HG03442 (cell line): ENCODE data around the gene ALKBH8.
"Not testable (repeated sequence)": the region's sequence is repeated elsewhere in the genome, so short reads cannot be mapped to it uniquely, and the experiment has no call there.

ENCODE experiments used
- ATAC-seq: cut with Tn5 transposase; IDR thresholded peaks from one replicate; pipeline ENCODE4 v1.9.1; 2021; ENCODE audit warnings: mild to moderate bottlenecking, moderate library complexity; ENCODE audit not compliant: unreplicated experiment

The ALKBH8 gene

GRCh38 chr11:107577346-107577711 is 11.8 kb upstream of the ALKBH8 start:
- ATAC-seq = no peak

GRCh38 chr11:107576497-107577345 is 11.2 kb upstream of the ALKBH8 start:
- not testable (repeated sequence) for ATAC-seq

- no peak for ATAC-seq
These were observed 7.9 kb upstream of the ALKBH8 start for GRCh38 chr11:107573438-107573837.

- no peak for ATAC-seq
These were observed 4.5 kb upstream of the ALKBH8 start for GRCh38 chr11:107570015-107570414.

- no peak for ATAC-seq
These were observed 2.3 kb upstream of the ALKBH8 start for GRCh38 chr11:107567739-107568335.

- no peak for ATAC-seq
These were observed 1.0 kb upstream of the ALKBH8 start for GRCh38 chr11:107566569-107566968.

GRCh38 chr11:107565955-107566501 is 493 bp upstream of the ALKBH8 start:
- ATAC-seq = not testable (repeated sequence)

- peak; percentile 7 for ATAC-seq
These were observed 687 bp downstream of the ALKBH8 start for GRCh38 chr11:107564877-107565218.

GRCh38 chr11:107563702-107564101 is 1.8 kb downstream of the ALKBH8 start:
- peak; percentile 28 for ATAC-seq

GRCh38 chr11:107562647-107563208 is 2.8 kb downstream of the ALKBH8 start:
- ATAC-seq = no peak

- no peak for ATAC-seq
These were observed 3.8 kb downstream of the ALKBH8 start for GRCh38 chr11:107561688-107562087.

- no peak for ATAC-seq
These were observed 15.2 kb downstream of the ALKBH8 start for GRCh38 chr11:107550304-107550703.

GRCh38 chr11:107549954-107550285 is 15.6 kb downstream of the ALKBH8 start:
- no peak for ATAC-seq

- ATAC-seq = peak; percentile 41
These were observed 16.1 kb downstream of the ALKBH8 start for GRCh38 chr11:107549253-107549953.

- no peak for ATAC-seq
These were observed 17.6 kb downstream of the ALKBH8 start for GRCh38 chr11:107547961-107548360.

- ATAC-seq = peak; percentile 59
These were observed 20.4 kb downstream of the ALKBH8 start for GRCh38 chr11:107545101-107545514.

GRCh38 chr11:107538821-107539220 is 26.7 kb downstream of the ALKBH8 start:
- no peak for ATAC-seq

- no peak for ATAC-seq
These were observed 27.3 kb downstream of the ALKBH8 start for GRCh38 chr11:107538239-107538638.

- ATAC-seq = not testable (repeated sequence)
These were observed 28.4 kb downstream of the ALKBH8 start for GRCh38 chr11:107537155-107537554.

- no peak for ATAC-seq
These were observed 39.3 kb downstream of the ALKBH8 start for GRCh38 chr11:107526197-107526596.

- ATAC-seq = no peak
These were observed 56.7 kb downstream of the ALKBH8 start for GRCh38 chr11:107508858-107509244.
